Measurements from ENCODE around the gene ST7. TPM values are rescaled to one million over a fixed set of nuclear protein-coding genes. Genes with fewer than 3 reads are reported as not detected.

Gene ST7
- total and polyA plus RNA-seq, 2 experiments from 2014 or later = 9.9 to 18.3 TPM

DNA sequence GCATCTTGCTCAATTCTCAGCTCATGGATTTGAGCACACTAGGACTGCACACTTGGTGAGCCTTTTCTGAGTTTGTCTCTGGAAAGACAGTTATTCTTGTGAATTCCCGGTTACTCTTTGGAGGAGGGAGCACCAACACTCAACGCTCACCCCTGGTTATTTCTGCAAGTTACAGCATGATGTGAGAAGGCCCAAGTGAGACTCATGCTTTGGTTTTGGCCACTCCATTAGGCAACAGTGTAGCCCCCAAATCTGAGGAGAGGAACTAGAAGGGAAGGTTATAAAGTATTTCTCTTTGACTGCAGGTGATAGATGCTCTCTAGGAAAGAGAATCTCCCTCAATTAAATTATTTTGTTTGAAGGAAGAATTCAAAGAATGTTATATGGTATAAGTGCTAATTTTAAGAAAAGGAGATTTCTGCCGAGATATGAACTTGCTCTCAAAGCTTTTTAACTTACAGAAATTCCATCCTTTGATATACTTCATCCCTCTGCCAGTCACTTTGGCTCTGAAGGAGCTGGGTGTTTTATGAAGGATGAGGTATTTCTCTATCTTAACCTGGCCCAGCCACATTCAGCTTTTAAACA is 186.2 kb downstream of the ST7 start (continued):
- no peak for TF ChIP-seq STAT1 (IDR thresholded peaks at IDR 0.05; ENCODE audit: unreplicated experiment)
- TF ChIP-seq POLR2AphosphoS5 (IDR thresholded peaks at IDR 0.05; ENCODE audit: low read depth) = no peak
- no peak for TF ChIP-seq CREB1 (CRISPR knock-in tag; IDR thresholded peaks at IDR 0.05; ENCODE audit: low read depth)
- TF ChIP-seq ETS1 (IDR thresholded peaks at IDR 0.05) = no peak
- TF ChIP-seq, protein P1, sequence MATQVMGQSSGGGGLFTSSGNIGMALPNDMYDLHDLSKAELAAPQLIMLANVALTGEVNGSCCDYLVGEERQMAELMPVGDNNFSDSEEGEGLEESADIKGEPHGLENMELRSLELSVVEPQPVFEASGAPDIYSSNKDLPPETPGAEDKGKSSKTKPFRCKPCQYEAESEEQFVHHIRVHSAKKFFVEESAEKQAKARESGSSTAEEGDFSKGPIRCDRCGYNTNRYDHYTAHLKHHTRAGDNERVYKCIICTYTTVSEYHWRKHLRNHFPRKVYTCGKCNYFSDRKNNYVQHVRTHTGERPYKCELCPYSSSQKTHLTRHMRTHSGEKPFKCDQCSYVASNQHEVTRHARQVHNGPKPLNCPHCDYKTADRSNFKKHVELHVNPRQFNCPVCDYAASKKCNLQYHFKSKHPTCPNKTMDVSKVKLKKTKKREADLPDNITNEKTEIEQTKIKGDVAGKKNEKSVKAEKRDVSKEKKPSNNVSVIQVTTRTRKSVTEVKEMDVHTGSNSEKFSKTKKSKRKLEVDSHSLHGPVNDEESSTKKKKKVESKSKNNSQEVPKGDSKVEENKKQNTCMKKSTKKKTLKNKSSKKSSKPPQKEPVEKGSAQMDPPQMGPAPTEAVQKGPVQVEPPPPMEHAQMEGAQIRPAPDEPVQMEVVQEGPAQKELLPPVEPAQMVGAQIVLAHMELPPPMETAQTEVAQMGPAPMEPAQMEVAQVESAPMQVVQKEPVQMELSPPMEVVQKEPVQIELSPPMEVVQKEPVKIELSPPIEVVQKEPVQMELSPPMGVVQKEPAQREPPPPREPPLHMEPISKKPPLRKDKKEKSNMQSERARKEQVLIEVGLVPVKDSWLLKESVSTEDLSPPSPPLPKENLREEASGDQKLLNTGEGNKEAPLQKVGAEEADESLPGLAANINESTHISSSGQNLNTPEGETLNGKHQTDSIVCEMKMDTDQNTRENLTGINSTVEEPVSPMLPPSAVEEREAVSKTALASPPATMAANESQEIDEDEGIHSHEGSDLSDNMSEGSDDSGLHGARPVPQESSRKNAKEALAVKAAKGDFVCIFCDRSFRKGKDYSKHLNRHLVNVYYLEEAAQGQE (IDR thresholded peaks at IDR 0.05; ENCODE audit: unreplicated experiment) = no peak
- TF ChIP-seq NANOG (IDR thresholded peaks at IDR 0.05; ENCODE audit: borderline replicate concordance) = no peak

- Histone ChIP-seq H3K4me1 (ENCODE audit: insufficient read depth) (peaks cover 64% of the 10 kb centered on the region), H3K9me2 (ENCODE audit: insufficient read depth) (no peaks in the 10 kb centered on the region), H3K27ac (ENCODE audit: low read depth) (no peak overlapping the region), H3K36me3 (ENCODE audit: insufficient read depth) (no peaks in the 10 kb centered on the region), H2AFZ (no peak overlapping the region), H3K4me2 (peak overlapping the region; percentile 31; the same call in 1 of the 2 replicates), H3F3A (replicated peaks; ENCODE audit: low read depth) (no peaks in the 10 kb centered on the region), H4K20me1 (replicated peaks; ENCODE audit: insufficient read depth) (no peaks in the 10 kb centered on the region), H3K4me3 (no peak overlapping the region), H3K79me2 (replicated peaks; ENCODE audit: insufficient read depth) (no peaks in the 10 kb centered on the region), H3K27me3 (ENCODE audit: insufficient read depth) (no peaks in the 10 kb centered on the region)
- no peak overlapping the region for H3K4me3 Mint-ChIP-seq
- ATAC-seq (no peak), DNase-seq (ENCODE audit: low spot score) (no peak)
- peaks cover 69% of the 10 kb centered on the region for H3K4me1 Mint-ChIP-seq
- H3K27me3 Mint-ChIP-seq (ENCODE audit: insufficient read depth, low read depth, poor library complexity) = peaks cover 5% of the 10 kb centered on the region
- peaks cover 4% of the 10 kb centered on the region for H3K36me3 Mint-ChIP-seq (ENCODE audit: low read depth)
- H3K27ac Mint-ChIP-seq = peak overlapping the region; percentile 74
- H3K9me3 Mint-ChIP-seq = no peaks in the 10 kb centered on the region
- TF ChIP-seq JUNB (IDR thresholded peaks at IDR 0.05; ENCODE audit: unreplicated experiment) = no peak
- TF ChIP-seq, protein P2, sequence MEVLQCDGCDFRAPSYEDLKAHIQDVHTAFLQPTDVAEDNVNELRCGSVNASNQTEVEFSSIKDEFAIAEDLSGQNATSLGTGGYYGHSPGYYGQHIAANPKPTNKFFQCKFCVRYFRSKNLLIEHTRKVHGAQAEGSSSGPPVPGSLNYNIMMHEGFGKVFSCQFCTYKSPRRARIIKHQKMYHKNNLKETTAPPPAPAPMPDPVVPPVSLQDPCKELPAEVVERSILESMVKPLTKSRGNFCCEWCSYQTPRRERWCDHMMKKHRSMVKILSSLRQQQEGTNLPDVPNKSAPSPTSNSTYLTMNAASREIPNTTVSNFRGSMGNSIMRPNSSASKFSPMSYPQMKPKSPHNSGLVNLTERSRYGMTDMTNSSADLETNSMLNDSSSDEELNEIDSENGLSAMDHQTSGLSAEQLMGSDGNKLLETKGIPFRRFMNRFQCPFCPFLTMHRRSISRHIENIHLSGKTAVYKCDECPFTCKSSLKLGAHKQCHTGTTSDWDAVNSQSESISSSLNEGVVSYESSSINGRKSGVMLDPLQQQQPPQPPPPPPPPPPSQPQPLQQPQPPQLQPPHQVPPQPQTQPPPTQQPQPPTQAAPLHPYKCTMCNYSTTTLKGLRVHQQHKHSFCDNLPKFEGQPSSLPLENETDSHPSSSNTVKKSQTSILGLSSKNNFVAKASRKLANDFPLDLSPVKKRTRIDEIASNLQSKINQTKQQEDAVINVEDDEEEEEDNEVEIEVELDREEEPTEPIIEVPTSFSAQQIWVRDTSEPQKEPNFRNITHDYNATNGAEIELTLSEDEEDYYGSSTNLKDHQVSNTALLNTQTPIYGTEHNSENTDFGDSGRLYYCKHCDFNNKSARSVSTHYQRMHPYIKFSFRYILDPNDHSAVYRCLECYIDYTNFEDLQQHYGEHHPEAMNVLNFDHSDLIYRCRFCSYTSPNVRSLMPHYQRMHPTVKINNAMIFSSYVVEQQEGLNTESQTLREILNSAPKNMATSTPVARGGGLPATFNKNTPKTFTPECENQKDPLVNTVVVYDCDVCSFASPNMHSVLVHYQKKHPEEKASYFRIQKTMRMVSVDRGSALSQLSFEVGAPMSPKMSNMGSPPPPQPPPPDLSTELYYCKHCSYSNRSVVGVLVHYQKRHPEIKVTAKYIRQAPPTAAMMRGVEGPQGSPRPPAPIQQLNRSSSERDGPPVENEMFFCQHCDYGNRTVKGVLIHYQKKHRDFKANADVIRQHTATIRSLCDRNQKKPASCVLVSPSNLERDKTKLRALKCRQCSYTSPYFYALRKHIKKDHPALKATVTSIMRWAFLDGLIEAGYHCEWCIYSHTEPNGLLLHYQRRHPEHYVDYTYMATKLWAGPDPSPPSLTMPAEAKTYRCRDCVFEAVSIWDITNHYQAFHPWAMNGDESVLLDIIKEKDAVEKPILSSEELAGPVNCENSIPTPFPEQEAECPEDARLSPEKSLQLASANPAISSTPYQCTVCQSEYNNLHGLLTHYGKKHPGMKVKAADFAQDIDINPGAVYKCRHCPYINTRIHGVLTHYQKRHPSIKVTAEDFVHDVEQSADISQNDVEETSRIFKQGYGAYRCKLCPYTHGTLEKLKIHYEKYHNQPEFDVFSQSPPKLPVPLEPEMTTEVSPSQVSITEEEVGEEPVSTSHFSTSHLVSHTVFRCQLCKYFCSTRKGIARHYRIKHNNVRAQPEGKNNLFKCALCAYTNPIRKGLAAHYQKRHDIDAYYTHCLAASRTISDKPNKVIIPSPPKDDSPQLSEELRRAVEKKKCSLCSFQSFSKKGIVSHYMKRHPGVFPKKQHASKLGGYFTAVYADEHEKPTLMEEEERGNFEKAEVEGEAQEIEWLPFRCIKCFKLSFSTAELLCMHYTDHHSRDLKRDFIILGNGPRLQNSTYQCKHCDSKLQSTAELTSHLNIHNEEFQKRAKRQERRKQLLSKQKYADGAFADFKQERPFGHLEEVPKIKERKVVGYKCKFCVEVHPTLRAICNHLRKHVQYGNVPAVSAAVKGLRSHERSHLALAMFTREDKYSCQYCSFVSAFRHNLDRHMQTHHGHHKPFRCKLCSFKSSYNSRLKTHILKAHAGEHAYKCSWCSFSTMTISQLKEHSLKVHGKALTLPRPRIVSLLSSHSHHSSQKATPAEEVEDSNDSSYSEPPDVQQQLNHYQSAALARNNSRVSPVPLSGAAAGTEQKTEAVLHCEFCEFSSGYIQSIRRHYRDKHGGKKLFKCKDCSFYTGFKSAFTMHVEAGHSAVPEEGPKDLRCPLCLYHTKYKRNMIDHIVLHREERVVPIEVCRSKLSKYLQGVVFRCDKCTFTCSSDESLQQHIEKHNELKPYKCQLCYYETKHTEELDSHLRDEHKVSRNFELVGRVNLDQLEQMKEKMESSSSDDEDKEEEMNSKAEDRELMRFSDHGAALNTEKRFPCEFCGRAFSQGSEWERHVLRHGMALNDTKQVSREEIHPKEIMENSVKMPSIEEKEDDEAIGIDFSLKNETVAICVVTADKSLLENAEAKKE (CRISPR knock-in tag; IDR thresholded peaks at IDR 0.05) = no peak
- no peak for TF ChIP-seq ZNF114 (CRISPR knock-in tag; IDR thresholded peaks at IDR 0.05)
- no peak for TF ChIP-seq EZH2phosphoT487 (IDR thresholded peaks at IDR 0.05; ENCODE audit: unreplicated experiment)
- no peak for TF ChIP-seq POLR2AphosphoS5 (IDR thresholded peaks at IDR 0.05; ENCODE audit: low read depth)
- TF ChIP-seq STAT1 (IDR thresholded peaks at IDR 0.05; ENCODE audit: unreplicated experiment) = no peak
- TF ChIP-seq EZH2 (IDR thresholded peaks at IDR 0.05; ENCODE audit: low read depth, unreplicated experiment) = no peak
- TF ChIP-seq CREB1 (CRISPR knock-in tag; IDR thresholded peaks at IDR 0.05; ENCODE audit: low read depth) = no peak
- no peak for TF ChIP-seq NANOG (IDR thresholded peaks at IDR 0.05; ENCODE audit: borderline replicate concordance)
- TF ChIP-seq, protein P3, sequence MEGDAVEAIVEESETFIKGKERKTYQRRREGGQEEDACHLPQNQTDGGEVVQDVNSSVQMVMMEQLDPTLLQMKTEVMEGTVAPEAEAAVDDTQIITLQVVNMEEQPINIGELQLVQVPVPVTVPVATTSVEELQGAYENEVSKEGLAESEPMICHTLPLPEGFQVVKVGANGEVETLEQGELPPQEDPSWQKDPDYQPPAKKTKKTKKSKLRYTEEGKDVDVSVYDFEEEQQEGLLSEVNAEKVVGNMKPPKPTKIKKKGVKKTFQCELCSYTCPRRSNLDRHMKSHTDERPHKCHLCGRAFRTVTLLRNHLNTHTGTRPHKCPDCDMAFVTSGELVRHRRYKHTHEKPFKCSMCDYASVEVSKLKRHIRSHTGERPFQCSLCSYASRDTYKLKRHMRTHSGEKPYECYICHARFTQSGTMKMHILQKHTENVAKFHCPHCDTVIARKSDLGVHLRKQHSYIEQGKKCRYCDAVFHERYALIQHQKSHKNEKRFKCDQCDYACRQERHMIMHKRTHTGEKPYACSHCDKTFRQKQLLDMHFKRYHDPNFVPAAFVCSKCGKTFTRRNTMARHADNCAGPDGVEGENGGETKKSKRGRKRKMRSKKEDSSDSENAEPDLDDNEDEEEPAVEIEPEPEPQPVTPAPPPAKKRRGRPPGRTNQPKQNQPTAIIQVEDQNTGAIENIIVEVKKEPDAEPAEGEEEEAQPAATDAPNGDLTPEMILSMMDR (conservative IDR thresholded peaks at IDR 0.05; ENCODE audit: low read depth in 2 of 2) = no peak
These were observed 187.6 kb downstream of the ST7 start for GRCh38 chr7:117140921-117141320.
